HG02798 (cell line): ENCODE measurements around the gene LRRC8C.

Source experiments
- ATAC-seq: cut with Tn5 transposase; IDR thresholded peaks from one replicate; pipeline ENCODE4 v1.9.1; 2021; ENCODE audit warnings: mild to moderate bottlenecking; ENCODE audit not compliant: unreplicated experiment, poor library complexity

The LRRC8C gene

DNA sequence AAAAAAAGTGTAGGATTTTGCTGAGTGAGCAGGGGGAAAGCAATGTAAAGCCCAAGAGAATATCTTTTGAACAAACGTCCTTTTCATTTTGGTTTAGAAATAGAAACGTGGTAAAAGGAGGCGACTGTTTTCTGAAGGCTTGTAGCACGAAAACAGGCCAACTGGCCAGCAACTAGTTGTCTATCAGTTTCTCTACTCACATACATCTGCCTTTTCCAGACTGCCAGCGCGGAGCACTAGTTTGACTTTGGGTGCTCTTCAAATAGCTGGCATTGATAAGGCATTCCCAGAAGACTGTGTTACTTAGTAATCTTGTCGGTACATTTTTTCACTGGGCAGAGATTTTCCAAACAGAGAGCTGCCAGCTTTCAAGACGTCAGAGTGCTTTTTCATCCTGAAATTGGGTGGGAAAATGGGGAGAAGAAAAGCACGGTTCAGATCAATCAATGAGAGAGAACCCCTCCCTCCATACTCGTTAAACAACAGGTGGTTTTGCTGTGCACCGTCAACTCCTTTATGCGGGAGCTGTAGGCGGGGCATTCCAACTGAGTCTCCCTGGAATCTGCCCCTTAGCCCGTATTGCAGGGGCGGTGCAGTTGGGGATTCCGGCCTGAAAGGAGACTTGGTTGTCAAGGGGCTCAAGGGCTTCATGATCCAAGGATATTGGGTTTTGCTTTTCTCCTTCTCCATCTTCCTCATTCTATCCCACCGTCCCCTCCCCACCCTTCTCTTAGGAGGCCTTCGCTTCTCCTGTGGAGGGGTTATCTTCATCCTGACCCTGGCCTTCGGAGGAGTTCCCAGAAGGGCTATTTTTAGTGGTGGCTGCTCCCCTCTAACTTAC is 884 bp upstream of the LRRC8C start:
- no peak for ATAC-seq

DNA sequence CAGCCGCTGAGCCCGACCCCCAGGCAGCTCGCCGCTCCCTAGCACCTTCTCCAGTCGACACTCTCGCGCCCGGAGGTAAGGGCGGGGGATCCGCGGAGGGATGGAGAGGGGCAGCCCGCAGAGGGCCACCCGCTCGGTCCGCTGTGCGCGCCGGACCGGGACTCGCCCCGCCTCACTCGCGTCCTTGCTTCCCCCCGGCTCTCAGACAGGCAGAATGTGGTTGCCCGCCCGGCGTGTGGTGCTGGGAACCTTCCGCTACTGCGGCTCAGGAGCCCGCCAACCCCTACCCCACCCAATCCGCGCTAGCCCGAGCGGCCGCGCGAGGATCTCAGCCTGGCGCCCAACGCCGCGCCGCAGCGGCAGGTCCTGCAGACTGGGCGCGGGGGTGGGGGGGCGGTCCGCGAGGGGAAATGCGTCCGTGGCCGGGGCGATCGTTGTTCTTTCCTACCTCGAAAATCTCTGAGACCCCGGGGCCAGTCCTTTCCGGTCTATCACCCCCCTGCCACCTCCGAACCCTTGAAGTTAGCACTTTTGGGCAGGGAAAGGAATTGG is 404 bp downstream of the LRRC8C start:
- ATAC-seq: peak; percentile 39

DNA sequence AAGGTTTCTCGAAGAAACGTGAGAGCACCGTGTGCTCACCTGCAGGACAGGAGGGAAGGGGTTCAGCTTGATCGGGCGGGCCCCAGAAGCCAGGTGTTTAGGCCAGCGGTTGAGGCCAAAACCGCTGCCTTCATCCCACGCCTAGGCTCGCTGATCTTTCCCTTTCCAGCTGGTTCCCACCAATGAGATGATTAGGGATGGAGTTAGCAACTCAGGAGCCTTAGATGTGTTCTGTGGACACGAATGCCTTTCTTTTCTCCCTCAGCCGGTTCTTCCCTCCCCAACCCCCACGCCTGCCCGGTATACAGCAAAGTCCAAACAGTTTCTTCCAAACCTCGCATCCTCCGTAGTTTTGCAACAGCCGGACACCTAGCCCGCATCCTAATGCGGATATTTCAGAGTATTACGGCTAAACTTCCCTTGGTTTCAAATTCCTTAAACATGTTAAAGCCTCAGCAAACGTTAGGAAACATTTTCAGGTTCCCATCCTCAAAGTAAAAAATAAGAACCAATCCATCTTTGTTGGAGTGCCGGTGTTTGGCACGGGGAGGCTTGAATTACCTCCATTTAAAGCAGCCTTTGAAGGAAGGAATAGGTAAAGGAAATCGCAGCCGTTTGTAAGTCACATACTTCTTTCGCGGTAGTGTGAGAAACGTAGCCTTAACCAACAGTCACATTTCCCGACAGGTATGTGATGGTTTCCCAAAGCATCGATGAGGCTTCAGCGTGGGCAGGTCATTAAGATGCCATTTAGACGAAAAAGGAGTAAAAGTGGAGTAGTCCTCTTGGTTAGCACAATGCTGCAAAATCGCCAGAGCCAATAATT is 1.1 kb downstream of the LRRC8C start:
- ATAC-seq: no peak

DNA sequence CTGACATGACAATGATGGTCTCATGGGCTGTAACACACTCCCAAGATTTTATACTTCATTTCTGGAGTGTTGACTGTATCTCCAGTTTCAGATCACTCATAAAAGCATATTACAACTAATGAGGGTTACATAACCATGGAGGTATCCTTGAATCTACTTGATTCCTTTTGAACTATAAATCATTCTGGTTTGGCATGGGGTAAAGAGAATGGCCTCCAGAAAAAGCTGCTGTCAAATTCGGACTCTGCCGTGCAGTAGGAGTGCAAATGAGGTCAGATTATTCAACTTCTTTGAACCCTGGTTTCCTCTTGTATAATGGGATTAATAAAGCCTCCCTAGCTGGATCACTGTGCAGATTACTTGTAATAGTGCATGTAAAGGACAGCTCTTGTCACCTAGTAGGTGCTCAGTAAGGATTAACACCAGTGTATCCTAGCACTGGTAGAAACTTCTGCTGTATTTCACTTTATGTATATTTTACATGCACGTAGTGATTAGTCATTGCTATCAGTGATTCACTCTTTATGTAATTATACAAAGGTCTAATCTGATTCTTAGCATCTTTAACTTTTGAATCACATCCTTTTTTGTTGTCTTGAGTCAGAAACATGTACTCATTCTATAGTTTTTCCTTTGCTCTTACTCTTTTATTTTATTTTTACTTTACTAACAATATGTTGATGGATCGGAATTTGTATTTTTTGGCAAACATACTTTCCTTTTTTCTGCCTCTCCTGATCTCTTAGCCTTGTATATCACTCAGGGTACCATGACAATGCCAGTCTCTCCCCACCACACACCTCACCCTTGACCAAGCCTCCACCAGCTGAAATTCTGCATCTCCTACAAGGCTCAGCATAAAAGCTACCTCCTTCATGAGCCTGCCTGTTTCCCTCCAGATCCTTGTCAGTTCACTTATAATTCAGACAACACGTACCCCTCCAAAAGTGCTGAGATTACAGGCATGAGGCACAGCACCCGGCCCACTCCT is 3.2 kb downstream of the LRRC8C start:
- ATAC-seq: no peak

DNA sequence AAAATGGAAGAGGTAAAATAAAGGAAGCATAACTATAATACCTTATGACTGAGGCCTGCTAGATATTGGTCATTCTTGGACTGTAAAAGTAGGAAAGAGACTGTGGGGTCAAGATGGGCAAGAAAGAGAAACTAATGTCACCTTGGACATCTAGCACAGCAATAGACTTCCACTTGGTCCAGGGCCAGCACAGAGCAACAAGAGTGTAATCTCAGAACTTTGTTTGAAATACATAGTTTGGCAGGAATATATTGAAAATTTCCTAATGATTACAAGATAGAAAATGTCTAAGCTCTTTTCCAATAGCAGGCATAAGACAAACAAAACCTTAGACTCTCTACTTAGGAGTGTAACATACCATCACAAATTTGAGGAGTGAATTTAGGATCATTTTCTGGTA is 4.6 kb downstream of the LRRC8C start:
- no peak for ATAC-seq

DNA sequence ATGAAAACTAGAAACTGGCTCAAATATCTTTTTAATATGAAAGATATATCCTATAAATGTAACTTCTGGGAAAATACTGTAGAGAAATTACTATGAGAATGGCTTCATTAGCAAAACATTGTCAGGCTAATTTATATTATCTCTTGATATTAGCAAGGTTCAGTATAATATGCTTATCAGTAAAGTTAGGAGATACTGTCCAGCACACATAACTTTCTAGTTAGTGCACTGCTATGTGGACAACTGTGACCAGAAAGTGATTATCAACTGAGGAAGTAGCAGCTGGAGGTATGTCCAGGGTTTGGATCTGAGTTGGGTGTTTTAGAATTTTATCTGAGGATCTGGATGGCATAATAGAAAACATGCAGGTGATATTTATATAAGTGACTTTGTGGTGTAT is 7.5 kb downstream of the LRRC8C start:
- no peak for ATAC-seq

DNA sequence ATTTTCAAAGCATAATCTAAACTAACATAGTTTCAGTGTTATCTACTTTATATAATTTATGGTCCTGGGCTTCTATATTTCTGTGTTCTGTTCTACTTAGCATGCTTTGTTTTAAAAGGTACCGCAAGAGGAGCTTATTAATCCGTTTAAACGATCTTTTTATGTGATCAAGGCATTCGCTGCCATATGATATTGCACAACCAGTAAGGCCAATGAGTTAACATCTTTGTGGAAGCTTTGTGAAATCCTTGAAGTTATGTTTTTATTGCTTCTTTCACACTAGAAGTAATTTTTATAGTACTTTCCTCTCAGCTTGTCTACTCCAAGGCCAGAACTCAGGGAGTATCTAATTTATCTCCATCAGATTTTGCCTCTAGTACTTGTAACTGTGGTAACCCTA is 8.9 kb downstream of the LRRC8C start:
- no peak for ATAC-seq

DNA sequence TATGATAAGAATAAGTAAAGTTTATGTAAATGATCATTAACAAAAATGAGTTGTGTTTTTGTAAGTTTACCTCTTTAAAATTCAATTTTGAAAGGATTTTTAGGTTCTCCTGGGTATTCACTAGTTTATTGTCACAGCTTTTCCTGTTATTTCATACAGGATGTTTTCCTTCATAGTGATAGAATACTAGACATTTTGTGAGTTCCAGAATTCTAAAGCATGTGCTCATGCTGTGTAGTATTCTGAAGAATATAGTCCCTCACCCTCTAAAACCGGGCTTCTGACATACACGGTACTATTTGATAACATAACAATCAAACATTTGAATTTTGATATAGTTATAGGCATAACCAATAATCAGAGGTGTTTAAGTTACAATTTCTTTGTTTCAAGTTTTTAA is 10.7 kb downstream of the LRRC8C start:
- no peak for ATAC-seq

DNA sequence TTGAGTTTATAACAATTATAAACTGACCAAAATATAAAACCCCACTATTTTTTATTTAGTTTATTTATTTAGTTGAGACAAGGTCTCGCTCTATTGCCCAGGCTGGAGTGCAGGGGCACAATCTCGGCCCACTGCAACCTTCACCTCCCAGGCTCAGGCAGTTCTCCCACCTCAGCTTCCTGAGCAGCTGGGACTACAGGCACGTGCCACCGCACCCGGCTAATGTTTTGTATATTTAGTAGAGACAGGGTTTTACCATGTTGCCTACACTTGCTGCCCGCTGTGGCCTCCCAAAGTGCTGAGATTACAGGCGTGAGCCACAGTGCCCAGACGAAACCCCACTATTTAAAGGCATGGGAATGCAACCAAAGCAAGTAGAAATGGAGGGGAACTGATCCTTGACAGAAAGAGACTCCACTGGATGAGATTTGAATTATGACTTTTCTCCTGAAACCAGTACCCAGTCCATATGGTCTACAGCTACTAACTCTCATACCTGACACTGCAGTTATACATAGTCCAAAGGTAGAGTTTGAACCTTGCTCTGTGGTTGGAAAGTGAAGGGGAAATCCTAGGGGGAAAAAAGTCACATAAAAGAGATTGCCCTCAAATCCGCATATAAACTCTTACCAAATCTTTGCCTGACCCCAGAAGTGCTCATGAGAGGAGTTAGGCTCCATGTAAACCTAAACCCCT is 11.3 kb downstream of the LRRC8C start:
- ATAC-seq: no peak

DNA sequence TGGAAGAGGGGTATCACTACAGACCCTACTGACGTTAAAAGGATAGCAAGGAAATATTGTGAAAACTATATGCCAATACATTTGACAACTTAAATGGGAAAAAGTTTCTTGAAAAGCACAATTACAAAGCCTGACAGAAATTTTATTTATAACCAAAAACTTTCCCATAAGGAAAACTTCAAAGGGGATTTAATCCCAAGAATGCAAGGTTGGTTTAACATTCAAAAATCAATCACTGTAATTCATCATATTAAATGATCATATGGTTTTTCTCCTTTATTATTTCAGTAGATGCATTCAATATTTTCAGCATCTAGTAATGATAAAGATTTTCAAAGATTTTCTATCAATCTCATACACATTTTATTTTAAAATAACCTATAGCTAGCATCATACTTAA is 13.3 kb downstream of the LRRC8C start:
- ATAC-seq: no peak

DNA sequence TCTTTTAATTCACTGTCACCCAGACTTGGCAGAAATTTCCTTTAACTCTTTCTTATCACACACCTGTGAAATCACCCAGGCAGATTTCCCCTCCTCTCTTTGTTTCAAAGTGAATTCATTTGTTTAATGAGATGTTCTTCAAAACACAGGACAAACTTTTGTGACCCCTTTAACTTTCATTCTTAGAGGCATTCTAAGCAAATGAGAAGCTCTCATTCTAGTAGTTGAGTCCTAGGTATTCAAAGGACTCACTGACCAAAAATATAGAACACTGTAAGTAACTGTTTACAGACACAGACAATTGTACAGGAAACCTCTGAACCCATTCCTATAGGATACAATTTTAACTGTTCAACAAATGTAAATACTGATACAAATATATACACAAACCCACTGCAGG is 16.9 kb downstream of the LRRC8C start:
- ATAC-seq: peak; percentile 49

DNA sequence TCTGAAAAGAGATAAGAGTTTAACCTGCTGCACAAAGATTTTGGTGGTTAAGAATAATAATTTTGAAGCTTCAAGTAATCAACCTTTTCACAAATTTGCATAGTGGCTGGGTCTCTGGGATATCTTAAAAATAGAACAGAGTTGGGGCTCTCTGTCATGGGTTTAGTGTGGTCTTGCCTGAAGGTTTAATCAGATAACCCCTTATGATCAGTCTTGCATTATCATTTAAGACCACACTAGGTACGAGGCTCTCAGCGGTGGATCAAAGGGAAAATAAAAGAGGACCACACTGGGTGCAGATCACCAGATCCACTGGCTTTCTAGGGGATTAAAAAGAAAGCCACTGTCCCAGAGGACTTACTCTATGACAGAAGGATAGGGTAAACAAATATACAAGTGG is 19.5 kb downstream of the LRRC8C start:
- ATAC-seq: no peak

DNA sequence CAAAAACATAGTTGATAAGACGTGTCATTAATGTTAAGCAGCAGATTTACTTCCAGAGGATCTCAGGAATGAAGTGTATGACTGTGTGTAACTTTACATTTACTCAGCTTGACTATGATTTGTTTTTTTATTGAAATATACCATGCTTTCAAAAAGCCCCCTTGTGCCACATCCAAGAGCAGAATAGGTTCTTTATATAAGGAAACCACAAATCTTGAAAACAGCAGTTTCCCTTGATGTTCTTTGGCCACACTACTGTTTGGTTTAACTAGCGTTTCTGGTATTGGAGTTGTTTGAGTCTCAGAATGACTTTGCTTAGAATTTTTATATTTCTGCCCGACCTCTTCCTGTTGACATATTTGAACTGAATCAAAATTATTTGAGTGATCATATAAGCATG is 25.0 kb downstream of the LRRC8C start:
- peak; percentile 60 for ATAC-seq

DNA sequence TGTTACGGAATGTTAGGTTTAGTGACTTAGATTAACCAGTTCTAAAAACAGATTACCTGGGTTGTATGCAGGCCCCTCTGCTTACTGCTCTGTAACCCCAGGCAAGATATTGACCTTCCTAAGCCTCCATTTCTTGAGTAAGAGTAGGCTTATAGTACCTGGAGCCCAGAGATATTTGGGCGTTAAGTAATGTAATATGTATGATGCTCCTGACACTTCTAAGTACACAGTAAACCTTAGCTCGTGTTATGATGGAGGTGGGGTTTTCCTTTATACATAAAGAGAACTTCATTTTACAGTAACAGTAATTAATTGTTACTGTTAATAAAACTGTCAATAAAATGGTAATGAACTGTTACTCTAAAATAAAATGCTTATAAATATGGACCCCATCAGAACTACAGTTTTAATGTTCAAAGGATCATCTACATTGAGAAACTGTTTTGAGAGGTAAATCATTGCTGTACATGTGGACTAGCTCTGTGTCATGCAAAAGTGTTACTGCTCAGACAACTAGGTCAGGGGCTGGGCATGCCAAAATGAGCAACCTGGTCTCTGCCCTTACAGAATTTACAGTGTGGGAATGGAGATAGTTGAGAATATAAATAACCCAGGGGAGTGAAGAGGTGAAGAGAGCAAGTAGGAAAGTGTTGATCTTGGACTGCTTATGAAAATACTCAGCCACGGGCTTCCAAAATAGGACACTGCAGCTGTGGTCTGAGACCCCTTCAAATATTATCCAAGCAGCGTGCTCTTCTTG is 26.6 kb downstream of the LRRC8C start:
- ATAC-seq: no peak

DNA sequence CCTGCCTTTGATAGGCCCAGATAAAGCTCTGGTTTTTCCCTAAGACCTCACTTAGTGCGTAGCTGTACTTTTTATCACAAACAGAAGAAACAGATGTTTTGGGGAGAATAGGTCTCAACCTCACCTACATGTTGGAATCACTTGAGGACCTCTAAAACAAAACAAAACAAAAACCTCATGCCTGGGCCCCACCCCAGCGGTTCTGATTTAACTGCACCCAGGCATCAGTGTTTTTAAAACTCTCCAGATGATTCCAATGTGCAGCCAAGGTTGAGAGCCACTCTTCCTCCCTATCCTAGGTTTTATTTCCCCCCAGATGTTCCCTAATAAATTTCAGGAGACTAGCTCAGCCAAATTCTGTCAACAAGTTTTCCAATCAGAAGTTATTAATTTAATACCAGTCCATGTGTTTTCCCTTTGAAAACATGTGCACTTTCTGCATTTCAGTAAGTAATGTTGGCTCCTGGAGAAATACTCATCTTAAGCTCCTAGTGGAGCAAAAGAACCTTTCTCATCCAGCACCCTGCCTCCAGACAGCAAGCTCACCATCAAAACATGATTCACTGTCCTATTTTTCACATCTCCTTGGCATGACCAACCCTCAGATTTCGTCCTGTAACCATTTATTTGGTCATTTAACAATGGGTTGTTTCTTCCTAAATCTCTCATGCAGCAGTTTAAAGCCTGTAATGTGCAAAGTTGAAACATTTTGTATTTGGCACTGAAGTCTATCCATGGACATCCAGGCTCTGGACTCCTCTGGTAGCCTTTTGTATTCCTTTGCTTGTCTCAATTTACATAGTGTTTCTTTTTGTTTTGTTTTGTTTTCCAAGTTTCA is 27.5 kb downstream of the LRRC8C start:
- no peak for ATAC-seq

DNA sequence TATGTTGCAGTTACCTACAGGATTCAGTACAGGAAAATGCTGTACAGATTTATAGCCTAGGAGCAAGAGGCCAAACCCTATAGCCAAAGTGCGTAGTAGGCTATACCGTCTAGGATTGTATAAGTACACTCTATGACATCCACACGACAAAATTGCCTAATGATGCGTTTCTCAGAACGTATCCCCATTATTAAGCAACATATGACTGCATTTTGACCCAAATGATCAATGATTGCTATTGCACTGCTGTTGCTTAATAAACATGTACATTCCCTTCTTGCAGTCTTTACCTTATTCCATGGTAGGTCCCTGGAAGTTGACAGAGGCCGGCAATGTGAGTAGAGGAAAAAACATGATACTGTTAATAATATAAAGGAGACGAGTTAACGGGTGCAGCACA is 33.0 kb downstream of the LRRC8C start:
- no peak for ATAC-seq

DNA sequence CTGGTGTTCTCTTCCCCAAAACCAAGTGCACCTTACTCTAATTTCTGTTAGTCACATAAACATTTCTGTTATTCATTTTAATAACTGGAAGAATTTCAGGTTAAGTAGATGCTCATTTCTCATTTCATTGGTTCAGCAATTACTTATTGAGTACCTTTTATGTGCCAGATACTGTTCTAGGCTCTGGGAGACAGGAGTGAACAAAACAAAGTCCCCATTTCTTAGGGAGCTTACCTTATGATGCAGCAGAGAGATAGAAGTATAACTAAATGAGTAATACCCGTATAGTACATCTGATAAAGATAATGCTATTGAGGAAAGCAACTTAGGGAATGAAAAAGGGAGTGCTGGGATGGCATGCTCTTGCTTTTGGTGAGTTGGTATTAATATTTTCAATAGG is 33.7 kb downstream of the LRRC8C start:
- no peak for ATAC-seq

DNA sequence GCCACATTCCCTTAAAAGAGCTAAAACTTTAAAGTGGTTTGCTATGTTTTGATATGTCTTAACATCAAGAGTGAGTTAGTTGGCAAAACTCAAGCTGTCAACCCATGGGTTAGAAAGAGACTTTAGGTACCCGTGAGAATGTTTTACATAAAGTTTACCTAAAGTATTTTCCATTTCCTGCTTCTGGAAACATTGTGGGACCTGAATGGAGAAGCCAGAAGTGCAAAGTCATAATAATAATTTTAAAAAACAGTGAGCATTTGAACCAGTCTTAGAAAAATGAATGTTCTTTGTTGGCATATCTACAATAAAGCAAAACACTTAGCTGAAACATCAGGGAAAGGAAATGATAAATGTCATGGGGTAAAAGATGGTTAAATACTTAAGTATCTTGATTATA is 34.8 kb downstream of the LRRC8C start:
- no peak for ATAC-seq
